GM10266 (cell line): Measurements from ENCODE around the gene C20orf96.
"Not testable (repeated sequence)": the region's sequence is repeated elsewhere in the genome, so short reads cannot be mapped to it uniquely, and the experiment has no call there.

Source experiments
- DNase-seq: peaks from one replicate; pipeline ENCODE4 v3.0.0; 2012; ENCODE audit errors: extremely low spot score
- TF ChIP-seq, protein P1 (sequence below): IDR thresholded peaks from 2 replicates; pipeline ENCODE4 v1.5.1; 2012; ENCODE audit warnings: mild to moderate bottlenecking, low read depth; ENCODE audit not compliant: control insufficient read depth, insufficient read depth; ENCODE audit errors: missing control alignments

Gene C20orf96

DNA sequence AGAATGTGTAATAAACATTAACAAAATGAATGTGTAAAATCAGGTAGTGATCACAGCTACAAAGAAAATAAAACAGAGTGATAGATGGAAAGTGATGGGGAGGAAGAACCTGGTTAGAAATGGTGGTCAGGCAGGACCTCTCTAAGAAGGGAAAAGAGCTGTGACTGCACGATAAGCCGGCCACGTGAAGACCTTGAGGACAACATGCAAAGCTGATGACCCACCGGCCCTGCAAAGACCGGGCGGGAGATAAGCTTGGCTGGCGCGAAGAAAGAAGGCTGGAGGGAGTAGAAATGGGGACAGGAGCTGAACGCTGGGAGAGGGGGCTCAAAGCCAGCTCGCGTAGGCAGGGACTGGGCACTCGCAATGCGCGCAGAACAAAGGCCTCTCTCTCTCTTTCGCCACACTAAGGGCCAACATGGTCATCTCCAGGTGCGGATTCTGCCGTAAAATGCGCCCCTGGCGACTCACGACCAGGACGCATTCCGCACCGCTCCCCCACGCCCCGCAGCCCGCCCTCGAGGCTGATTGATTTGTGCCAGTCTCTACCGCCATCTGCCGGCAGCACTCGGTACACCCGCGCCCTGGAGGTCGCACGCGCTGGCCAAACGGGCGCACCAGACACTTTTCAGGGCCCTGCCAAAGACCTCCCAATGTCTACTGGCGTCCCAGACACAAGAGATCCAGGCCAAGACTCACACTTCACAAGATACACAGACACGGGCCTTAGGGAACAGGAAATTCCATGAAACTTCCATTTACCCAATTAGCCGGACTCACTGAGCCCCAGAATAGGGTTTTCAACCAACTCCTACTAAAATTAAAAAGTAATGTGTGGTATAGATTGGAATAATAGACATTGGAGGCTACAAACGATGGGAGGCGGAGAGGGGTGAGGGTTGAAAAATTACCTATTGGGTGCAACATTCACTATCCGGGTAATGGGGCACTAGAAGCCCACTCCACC is 23.7 kb downstream of the C20orf96 start:
- DNase-seq: peak; percentile 88
- TF ChIP-seq, protein P1, sequence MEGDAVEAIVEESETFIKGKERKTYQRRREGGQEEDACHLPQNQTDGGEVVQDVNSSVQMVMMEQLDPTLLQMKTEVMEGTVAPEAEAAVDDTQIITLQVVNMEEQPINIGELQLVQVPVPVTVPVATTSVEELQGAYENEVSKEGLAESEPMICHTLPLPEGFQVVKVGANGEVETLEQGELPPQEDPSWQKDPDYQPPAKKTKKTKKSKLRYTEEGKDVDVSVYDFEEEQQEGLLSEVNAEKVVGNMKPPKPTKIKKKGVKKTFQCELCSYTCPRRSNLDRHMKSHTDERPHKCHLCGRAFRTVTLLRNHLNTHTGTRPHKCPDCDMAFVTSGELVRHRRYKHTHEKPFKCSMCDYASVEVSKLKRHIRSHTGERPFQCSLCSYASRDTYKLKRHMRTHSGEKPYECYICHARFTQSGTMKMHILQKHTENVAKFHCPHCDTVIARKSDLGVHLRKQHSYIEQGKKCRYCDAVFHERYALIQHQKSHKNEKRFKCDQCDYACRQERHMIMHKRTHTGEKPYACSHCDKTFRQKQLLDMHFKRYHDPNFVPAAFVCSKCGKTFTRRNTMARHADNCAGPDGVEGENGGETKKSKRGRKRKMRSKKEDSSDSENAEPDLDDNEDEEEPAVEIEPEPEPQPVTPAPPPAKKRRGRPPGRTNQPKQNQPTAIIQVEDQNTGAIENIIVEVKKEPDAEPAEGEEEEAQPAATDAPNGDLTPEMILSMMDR: peak; percentile 97

DNA sequence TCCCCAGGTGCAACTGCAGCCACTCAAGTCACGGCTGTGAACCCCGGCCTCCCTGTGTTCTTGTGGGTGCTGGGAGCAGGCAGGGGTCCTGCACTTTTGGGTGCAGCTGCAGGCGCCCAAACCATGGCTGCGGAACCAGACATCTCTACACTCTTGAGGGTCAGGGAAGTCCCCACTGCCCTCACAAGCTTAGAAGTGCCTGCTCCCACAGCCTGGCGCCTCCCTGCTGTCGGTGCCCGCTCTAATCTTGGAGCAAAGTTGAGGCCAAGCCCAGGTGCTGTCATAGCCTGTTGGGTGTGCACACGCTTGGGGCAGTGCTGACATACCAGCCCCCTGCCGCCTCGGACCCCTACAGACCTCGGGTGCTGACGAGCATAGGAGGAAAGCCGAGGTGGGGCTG is 26.8 kb downstream of the C20orf96 start:
- DNase-seq: no peak
- TF ChIP-seq, protein P1: no peak

DNA sequence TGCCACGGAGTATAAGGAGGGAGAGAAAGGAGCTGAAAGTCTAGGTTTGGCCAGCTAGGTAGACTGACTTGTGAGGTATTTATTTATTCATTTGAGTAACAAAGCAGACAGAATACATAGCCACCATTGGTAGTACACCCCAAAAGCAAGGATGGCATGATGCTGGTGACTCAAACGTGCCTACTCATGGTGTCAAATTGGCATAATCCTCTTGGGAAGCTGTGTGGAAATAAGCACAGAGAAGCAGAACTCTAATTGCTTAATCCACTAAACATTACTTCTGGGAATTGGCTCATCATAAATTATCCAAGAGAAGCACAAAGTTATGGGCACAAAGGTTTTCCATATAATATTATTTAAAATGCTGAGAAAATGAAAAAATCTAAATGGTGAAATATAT is 30.6 kb downstream of the C20orf96 start:
- DNase-seq: no peak
- TF ChIP-seq, protein P1: no peak

DNA sequence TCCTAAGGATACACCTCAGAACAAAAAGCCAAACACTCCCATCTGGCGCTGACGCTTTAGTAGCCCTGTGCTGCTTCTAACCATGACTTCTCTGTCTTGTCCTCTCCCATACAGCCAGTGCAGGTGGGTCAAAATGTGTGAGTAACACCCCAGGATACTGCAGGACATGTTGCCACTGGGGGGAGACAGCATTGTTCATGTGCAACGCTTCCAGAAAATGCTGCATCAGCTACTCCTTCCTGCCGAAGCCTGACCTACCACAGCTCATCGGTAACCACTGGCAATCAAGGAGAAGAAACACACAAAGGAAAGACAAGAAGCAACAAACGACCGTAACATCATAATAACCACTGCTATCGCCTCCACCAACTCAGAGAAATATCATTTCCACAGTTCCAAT is 31.6 kb downstream of the C20orf96 start:
- no peak for DNase-seq
- TF ChIP-seq, protein P1: no peak

DNA sequence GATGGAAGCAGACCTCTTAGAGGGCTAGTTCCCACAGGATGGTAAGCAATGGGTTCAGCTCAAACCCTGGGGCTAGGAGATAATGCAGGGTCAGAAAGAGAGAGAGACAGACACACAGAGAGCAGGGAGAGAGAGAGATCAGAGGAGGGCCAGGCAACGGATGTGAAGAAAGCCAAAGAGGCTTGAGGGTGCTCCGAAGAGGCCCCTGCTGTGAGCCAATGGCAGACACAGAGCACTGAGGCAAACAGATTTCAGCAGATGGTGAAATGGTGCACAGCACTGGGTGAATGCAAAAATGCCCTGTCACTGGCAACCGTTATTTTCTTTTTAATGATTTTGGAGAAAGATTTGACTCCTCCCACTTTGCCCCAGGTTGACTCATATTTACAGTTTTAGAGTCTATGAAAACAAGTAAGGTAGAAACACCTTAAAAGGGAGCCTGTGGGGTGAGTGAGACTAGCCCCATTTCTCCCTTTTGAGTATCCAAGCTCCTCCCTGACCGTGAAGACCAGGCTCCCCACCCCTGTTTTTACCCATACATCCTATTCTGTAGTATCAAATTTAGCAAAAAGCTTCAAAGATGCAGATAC is 32.2 kb downstream of the C20orf96 start:
- TF ChIP-seq, protein P1: no peak
- DNase-seq: no peak

DNA sequence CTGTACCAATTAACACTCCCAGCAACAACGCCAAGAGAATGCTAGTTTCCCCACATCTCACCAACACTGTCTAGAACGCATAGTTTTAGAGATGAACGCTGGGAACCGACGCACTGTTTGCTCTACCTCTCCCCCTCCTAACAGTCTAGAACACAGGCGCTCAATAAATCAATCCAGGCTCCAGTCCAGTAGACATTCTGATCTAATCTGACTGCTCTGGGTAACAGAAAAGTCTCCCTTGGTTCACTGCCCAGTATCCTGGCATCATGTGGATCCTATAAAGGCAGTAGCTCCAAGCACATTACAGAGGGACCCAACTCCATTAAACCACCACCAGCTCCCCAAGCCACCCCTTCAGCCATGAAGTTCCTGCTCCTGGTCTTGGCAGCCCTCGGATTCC is 33.1 kb downstream of the C20orf96 start, which contains the start of gene DEFB132:
Gene DEFB132, plus strand, starts transcription at position 306 of the 400 bp plus-strand sequence. Its CDS starts 55 bp downstream, at position 361.
- no peak for DNase-seq
- TF ChIP-seq, protein P1: no peak

DNA sequence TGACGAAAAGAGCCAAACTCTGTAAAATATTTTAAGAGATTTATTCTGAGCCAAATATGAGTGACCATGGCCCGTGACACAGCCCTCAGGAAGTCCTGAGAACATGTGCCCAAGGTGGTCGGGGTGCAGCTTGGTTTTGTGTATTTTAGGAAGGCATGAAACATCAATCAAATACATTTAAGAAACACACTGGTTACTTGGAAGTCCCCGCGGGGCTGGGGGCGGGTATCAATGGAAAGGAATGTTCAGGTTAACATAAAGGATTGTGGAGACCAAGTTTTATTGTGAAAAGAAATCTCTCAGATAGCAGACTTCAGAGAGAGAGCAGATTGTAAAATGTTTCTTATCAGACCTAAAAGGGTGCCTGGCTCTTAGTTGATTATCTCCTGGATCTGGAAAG is 37.1 kb downstream of the C20orf96 start:
- DNase-seq: not testable (repeated sequence)
